GM12892 (cell line): Measurements from ENCODE around the gene TRAPPC14.

Experiments used
- POLR2A ChIP-seq: IDR thresholded peaks from 2 replicates; pipeline ENCODE4 v1.6.1; 2011; ENCODE audit warnings: low read depth, low read length, control low read depth
- POLR2AphosphoS5 ChIP-seq: IDR thresholded peaks from 2 replicates; pipeline ENCODE4 v1.6.1; 2011; ENCODE audit warnings: low read depth, low read length, control low read depth

- TF ChIP-seq POLR2AphosphoS5 (no peak), POLR2A (no peak)
Observed at GRCh38 chr7:100195222-100195621, 36.7 kb upstream of the TRAPPC14 start.
